ENCODE results near the gene HBP1.

- TF ChIP-seq CTCF (IDR thresholded peaks at IDR 0.05) = no peak
- TF ChIP-seq EP300 (IDR thresholded peaks at IDR 0.05; ENCODE audit: low read depth) = no peak
Observed at GRCh38 chr7:107123392-107123791, 45.4 kb upstream of the HBP1 start.
